GM23338 (cell line): Measurements from ENCODE around the gene RELCH. TPM values are rescaled to one million over a fixed set of nuclear protein-coding genes. Genes with fewer than 3 reads are reported as not detected.

ENCODE experiments used
- ATAC-seq: fragments of 200-7000 bp; cut with Tn5 transposase; 3 replicates; pipeline ENCODE4 v1.9.1; 2020
- DNase-seq: peaks from one replicate; pipeline ENCODE4 v3.0.0-alpha.2; 2015; ENCODE audit warnings: low spot score
- H2AFZ ChIP-seq: fragments of 200-600 bp; sonication (generic); 2 replicates; pipeline ENCODE4 v1.8.0; 2016; ENCODE audit warnings: antibody characterized with exemption, mild to moderate bottlenecking, moderate library complexity
- H3F3A ChIP-seq: fragments of 200-600 bp; sonication (generic); replicated peaks from 2 replicates; pipeline ENCODE4 v1.8.0; 2017; ENCODE audit warnings: antibody characterized with exemption, mixed run types, low read depth
- H3K27ac ChIP-seq: fragments of 200-600 bp; sonication (generic); 2 replicates; pipeline ENCODE4 v1.6.1; 2016; ENCODE audit warnings: low read depth
- H3K27me3 ChIP-seq: fragments of 200-600 bp; sonication (generic); 2 replicates; pipeline ENCODE4 v1.8.0; 2016; ENCODE audit warnings: mild to moderate bottlenecking, mixed run types, moderate library complexity; ENCODE audit not compliant: insufficient read depth
- H3K36me3 ChIP-seq: fragments of 200-600 bp; sonication (generic); 2 replicates; pipeline ENCODE4 v1.8.0; 2016; ENCODE audit warnings: mild to moderate bottlenecking; ENCODE audit not compliant: insufficient read depth
- H3K4me1 ChIP-seq: fragments of 200-600 bp; sonication (generic); 2 replicates; pipeline ENCODE4 v1.8.0; 2016; ENCODE audit warnings: mild to moderate bottlenecking, moderate library complexity; ENCODE audit not compliant: insufficient read depth
- H3K4me2 ChIP-seq: fragments of 200-600 bp; sonication (generic); 2 replicates; pipeline ENCODE4 v1.7.1; 2017; ENCODE audit warnings: mixed run types
- H3K4me3 ChIP-seq: fragments of 200-600 bp; sonication (generic); 2 replicates; pipeline ENCODE4 v1.6.1; 2016; ENCODE audit warnings: mixed run types
- H3K79me2 ChIP-seq: fragments of 200-600 bp; sonication (generic); replicated peaks from 2 replicates; pipeline ENCODE4 v1.8.0; 2017; ENCODE audit warnings: mild to moderate bottlenecking; ENCODE audit not compliant: insufficient read depth
- H3K9me2 ChIP-seq: fragments of 200-600 bp; sonication (generic); 2 replicates; pipeline ENCODE4 v1.8.0; 2017; ENCODE audit not compliant: insufficient read depth
- H4K20me1 ChIP-seq: fragments of 200-600 bp; sonication (generic); replicated peaks from 2 replicates; pipeline ENCODE4 v1.8.0; 2017; ENCODE audit warnings: mild to moderate bottlenecking; ENCODE audit not compliant: insufficient read depth
- H3K27ac Mint-ChIP-seq: 2 replicates; pipeline ENCODE4 v1.8.0; 2020; ENCODE audit warnings: inconsistent platforms, mild to moderate bottlenecking, moderate library complexity, mixed read lengths
- H3K27me3 Mint-ChIP-seq: 3 replicates; pipeline ENCODE4 v1.8.0; 2022; ENCODE audit warnings: low read depth, mild to moderate bottlenecking, moderate library complexity, mixed read lengths, inconsistent platforms; ENCODE audit not compliant: insufficient read depth, poor library complexity
- H3K36me3 Mint-ChIP-seq: 3 replicates; pipeline ENCODE4 v1.8.0; 2021; ENCODE audit warnings: low read depth, mild to moderate bottlenecking, inconsistent platforms, moderate library complexity, mixed read lengths
- H3K4me1 Mint-ChIP-seq: 3 replicates; pipeline ENCODE4 v1.8.0; 2020; ENCODE audit warnings: mild to moderate bottlenecking, inconsistent platforms, mixed read lengths
- H3K4me3 Mint-ChIP-seq: 3 replicates; pipeline ENCODE4 v1.8.0; 2021; ENCODE audit warnings: moderate library complexity, mild to moderate bottlenecking, inconsistent platforms, mixed read lengths
- H3K9me3 Mint-ChIP-seq: 3 replicates; pipeline ENCODE4 v1.8.0; 2020; ENCODE audit warnings: moderate library complexity, mild to moderate bottlenecking, inconsistent platforms, mixed read lengths
- CREB1 ChIP-seq: fragments of 250-450 bp; sonication (Bioruptor Pico); IDR thresholded peaks from 2 replicates; pipeline ENCODE4 v1.5.0; 2020; ENCODE audit warnings: low read depth, mild to moderate bottlenecking, moderate library complexity
- JUNB ChIP-seq: IDR thresholded peaks from one replicate; pipeline ENCODE4 v1.6.1; 2016; ENCODE audit warnings: antibody characterized with exemption; ENCODE audit not compliant: unreplicated experiment
- POLR2AphosphoS5 ChIP-seq: IDR thresholded peaks from 2 replicates; pipeline ENCODE4 v1.6.1; 2016; ENCODE audit warnings: antibody characterized with exemption, low read depth
- ZNF114 ChIP-seq: fragments of 250-450 bp; sonication (Bioruptor Pico); IDR thresholded peaks from 2 replicates; pipeline ENCODE4 v1.5.0; 2020; ENCODE audit warnings: mild to moderate bottlenecking, moderate library complexity
- polyA plus RNA-seq: library from polyadenylated mRNA; unstranded; fragments of >200 nt; fragmentation: Nextera tagmentation; extraction: Ambion mirVana; gene quantifications from 2 replicates; pipeline ENCODE4 v1.2.1, GENCODE V29; 2016
- total RNA-seq: library from RNA; depleted of rRNA; stranded (reverse); fragments of >200 nt; shearing (Covaris generic); gene quantifications from 2 replicates; pipeline ENCODE4 v1.2.3, GENCODE V29; 2014
- TF ChIP-seq, protein P1 (sequence below): fragments of 250-450 bp; sonication (Bioruptor Pico); IDR thresholded peaks from 2 replicates; pipeline ENCODE4 v1.5.0; 2020; ENCODE audit warnings: mild to moderate bottlenecking, moderate library complexity
- TF ChIP-seq, protein P2 (sequence below), 2 experiments: fragments of 200-600 bp in 1 of 2; sonication (generic) in 1 of 2; conservative IDR thresholded peaks; 2 replicates each; pipeline versions ENCODE4 v1.5.1 to v1.6.1; 2016 to 2017; ENCODE audit warnings: antibody characterized with exemption in 2 of 2, low read depth in 2 of 2, mild to moderate bottlenecking in 2 of 2, moderate library complexity in 1 of 2
- TF ChIP-seq, protein P3 (sequence below): IDR thresholded peaks from 2 replicates; pipeline ENCODE4 v1.6.1; 2016; ENCODE audit warnings: antibody characterized with exemption

The RELCH gene
- total and polyA plus RNA-seq, 2 experiments from 2014 or later, result 8.8 to 56.4 TPM

DNA sequence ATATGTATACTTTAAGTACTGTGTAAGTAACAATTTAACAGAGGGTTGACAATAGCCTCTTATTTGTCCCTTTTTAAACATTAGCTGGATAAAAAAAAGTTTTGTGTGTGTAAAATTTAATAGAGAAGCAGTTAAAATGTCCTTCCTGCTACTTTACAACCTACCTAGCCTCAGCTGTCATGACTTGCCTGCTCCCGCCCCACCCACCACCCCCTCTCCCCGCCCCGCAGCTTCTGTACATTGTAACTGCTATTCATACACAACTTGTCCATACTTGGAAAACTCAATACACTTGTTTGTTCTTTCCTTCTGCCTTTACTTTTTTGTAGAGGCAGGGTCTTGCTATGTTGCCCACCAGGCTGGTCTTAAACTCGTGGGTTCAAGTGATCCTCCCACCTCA is 19.5 kb downstream of the RELCH start (continued):
- TF ChIP-seq, protein P1, sequence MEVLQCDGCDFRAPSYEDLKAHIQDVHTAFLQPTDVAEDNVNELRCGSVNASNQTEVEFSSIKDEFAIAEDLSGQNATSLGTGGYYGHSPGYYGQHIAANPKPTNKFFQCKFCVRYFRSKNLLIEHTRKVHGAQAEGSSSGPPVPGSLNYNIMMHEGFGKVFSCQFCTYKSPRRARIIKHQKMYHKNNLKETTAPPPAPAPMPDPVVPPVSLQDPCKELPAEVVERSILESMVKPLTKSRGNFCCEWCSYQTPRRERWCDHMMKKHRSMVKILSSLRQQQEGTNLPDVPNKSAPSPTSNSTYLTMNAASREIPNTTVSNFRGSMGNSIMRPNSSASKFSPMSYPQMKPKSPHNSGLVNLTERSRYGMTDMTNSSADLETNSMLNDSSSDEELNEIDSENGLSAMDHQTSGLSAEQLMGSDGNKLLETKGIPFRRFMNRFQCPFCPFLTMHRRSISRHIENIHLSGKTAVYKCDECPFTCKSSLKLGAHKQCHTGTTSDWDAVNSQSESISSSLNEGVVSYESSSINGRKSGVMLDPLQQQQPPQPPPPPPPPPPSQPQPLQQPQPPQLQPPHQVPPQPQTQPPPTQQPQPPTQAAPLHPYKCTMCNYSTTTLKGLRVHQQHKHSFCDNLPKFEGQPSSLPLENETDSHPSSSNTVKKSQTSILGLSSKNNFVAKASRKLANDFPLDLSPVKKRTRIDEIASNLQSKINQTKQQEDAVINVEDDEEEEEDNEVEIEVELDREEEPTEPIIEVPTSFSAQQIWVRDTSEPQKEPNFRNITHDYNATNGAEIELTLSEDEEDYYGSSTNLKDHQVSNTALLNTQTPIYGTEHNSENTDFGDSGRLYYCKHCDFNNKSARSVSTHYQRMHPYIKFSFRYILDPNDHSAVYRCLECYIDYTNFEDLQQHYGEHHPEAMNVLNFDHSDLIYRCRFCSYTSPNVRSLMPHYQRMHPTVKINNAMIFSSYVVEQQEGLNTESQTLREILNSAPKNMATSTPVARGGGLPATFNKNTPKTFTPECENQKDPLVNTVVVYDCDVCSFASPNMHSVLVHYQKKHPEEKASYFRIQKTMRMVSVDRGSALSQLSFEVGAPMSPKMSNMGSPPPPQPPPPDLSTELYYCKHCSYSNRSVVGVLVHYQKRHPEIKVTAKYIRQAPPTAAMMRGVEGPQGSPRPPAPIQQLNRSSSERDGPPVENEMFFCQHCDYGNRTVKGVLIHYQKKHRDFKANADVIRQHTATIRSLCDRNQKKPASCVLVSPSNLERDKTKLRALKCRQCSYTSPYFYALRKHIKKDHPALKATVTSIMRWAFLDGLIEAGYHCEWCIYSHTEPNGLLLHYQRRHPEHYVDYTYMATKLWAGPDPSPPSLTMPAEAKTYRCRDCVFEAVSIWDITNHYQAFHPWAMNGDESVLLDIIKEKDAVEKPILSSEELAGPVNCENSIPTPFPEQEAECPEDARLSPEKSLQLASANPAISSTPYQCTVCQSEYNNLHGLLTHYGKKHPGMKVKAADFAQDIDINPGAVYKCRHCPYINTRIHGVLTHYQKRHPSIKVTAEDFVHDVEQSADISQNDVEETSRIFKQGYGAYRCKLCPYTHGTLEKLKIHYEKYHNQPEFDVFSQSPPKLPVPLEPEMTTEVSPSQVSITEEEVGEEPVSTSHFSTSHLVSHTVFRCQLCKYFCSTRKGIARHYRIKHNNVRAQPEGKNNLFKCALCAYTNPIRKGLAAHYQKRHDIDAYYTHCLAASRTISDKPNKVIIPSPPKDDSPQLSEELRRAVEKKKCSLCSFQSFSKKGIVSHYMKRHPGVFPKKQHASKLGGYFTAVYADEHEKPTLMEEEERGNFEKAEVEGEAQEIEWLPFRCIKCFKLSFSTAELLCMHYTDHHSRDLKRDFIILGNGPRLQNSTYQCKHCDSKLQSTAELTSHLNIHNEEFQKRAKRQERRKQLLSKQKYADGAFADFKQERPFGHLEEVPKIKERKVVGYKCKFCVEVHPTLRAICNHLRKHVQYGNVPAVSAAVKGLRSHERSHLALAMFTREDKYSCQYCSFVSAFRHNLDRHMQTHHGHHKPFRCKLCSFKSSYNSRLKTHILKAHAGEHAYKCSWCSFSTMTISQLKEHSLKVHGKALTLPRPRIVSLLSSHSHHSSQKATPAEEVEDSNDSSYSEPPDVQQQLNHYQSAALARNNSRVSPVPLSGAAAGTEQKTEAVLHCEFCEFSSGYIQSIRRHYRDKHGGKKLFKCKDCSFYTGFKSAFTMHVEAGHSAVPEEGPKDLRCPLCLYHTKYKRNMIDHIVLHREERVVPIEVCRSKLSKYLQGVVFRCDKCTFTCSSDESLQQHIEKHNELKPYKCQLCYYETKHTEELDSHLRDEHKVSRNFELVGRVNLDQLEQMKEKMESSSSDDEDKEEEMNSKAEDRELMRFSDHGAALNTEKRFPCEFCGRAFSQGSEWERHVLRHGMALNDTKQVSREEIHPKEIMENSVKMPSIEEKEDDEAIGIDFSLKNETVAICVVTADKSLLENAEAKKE (CRISPR knock-in tag), result no peak
- TF ChIP-seq CREB1 (CRISPR knock-in tag) (no peak), ZNF114 (CRISPR knock-in tag) (no peak)

DNA sequence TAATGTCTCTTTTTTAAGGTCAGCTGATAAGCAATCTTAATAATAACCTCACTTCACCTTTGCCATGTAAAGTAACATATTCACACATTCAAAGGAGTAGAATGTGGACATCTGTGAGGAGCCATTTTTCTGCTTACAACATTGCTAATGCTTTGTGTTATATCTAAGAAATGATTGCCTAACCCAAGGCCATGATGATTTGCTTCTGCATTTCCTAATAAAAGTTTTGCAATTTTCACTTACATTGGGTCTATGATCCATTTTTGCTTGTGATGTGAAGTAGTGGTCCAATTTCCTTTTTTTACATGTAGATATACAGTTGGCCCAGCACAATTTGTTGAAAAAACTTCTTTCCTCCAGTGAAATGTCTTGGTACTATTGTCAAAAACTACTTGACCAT is 22.0 kb downstream of the RELCH start:
- peaks cover 6% of the 10 kb centered on the region; the same call in 2 of the 3 replicates for H3K36me3 Mint-ChIP-seq
- H3K27ac Mint-ChIP-seq, result no peak overlapping the region
- no peak for ATAC-seq
- no peaks in the 10 kb centered on the region for H3K36me3 ChIP-seq
- no peak overlapping the region for H2AFZ ChIP-seq
- peaks cover 5% of the 10 kb centered on the region for H3K27me3 Mint-ChIP-seq
- no peak overlapping the region for H3K27ac ChIP-seq
- no peaks in the 10 kb centered on the region; the same call in 1 of the 2 replicates for H4K20me1 ChIP-seq
- H3K9me3 Mint-ChIP-seq, result no peaks in the 10 kb centered on the region
- no peaks in the 10 kb centered on the region for H3K27me3 ChIP-seq
- H3K4me3 Mint-ChIP-seq, result no peak overlapping the region
- H3F3A ChIP-seq, result no peaks in the 10 kb centered on the region
- no peak overlapping the region for H3K4me2 ChIP-seq
- H3K4me1 Mint-ChIP-seq, result peaks cover 4% of the 10 kb centered on the region; the same call in 1 of the 3 replicates
- H3K9me2 ChIP-seq, result no peaks in the 10 kb centered on the region
- H3K4me3 ChIP-seq, result no peak overlapping the region
- no peaks in the 10 kb centered on the region for H3K4me1 ChIP-seq
- H3K79me2 ChIP-seq, result peaks cover 71% of the 10 kb centered on the region
- DNase-seq, result no peak
- no peak for TF ChIP-seq ZNF114 (CRISPR knock-in tag)
- TF ChIP-seq, protein P2, sequence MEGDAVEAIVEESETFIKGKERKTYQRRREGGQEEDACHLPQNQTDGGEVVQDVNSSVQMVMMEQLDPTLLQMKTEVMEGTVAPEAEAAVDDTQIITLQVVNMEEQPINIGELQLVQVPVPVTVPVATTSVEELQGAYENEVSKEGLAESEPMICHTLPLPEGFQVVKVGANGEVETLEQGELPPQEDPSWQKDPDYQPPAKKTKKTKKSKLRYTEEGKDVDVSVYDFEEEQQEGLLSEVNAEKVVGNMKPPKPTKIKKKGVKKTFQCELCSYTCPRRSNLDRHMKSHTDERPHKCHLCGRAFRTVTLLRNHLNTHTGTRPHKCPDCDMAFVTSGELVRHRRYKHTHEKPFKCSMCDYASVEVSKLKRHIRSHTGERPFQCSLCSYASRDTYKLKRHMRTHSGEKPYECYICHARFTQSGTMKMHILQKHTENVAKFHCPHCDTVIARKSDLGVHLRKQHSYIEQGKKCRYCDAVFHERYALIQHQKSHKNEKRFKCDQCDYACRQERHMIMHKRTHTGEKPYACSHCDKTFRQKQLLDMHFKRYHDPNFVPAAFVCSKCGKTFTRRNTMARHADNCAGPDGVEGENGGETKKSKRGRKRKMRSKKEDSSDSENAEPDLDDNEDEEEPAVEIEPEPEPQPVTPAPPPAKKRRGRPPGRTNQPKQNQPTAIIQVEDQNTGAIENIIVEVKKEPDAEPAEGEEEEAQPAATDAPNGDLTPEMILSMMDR (conservative IDR thresholded peaks at IDR 0.05; ENCODE audit: low read depth in 2 of 2), result no peak
- TF ChIP-seq, protein P1 (CRISPR knock-in tag), result no peak
- TF ChIP-seq POLR2AphosphoS5, result no peak
- TF ChIP-seq, protein P3, sequence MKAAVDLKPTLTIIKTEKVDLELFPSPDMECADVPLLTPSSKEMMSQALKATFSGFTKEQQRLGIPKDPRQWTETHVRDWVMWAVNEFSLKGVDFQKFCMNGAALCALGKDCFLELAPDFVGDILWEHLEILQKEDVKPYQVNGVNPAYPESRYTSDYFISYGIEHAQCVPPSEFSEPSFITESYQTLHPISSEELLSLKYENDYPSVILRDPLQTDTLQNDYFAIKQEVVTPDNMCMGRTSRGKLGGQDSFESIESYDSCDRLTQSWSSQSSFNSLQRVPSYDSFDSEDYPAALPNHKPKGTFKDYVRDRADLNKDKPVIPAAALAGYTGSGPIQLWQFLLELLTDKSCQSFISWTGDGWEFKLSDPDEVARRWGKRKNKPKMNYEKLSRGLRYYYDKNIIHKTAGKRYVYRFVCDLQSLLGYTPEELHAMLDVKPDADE, result no peak
- no peak for TF ChIP-seq JUNB
